ENCODE results near the gene CAND2. TPM values are rescaled to one million over a fixed set of nuclear protein-coding genes. Genes with fewer than 3 reads are reported as not detected.

Gene CAND2
- total RNA-seq, 1 experiment from 2014 or later = 8.2 TPM

DNA sequence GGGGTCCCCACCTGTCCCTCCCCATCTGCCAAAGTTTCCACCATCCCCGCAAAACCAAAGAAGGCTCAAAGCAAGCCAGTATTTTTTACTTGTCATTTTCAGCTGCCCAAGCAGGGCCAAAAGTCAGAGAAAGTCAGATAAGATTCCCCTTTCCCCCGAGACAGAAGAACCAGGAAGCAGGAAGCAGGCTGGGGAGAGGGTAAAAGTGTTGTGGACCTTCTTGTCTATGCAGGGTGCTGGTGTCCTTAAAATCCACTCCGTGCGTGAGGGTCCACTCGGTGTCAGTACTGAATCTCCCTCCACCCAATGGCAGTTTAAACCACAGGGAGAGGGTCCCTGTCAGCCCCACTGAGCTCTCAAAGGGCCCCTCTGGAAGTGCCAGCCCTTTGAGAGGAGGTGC, 65.1 kb downstream of the CAND2 start:
- CTCF ChIA-PET = no interaction called here
- DNase-seq (ENCODE audit: low spot score) = no peak
- Histone ChIP-seq H3K9me3 (ENCODE audit: low read depth, low read length, poor library complexity, severe bottlenecking) (no peaks in the 10 kb centered on the region), H3K4me1 (ENCODE audit: insufficient read depth, low read length, poor library complexity, severe bottlenecking) (no peaks in the 10 kb centered on the region), H3K36me3 (ENCODE audit: insufficient read depth, low read length, poor library complexity, severe bottlenecking) (no peaks in the 10 kb centered on the region), H3K4me3 (ENCODE audit: low read depth, low read length, poor library complexity, severe bottlenecking) (no peak overlapping the region), H3K27ac (ENCODE audit: low read depth, low read length, poor library complexity, severe bottlenecking) (no peak overlapping the region), H3K27me3 (replicated peaks; ENCODE audit: insufficient read depth, low read depth, low read length, poor library complexity) (no peaks in the 10 kb centered on the region)
- intact Hi-C loops (cut with micrococcal nuclease; ENCODE audit: unreplicated experiment) = no loop called here
- BruUV-seq (replicated peaks) = no TSS peak
- TF ChIP-seq, protein P1, sequence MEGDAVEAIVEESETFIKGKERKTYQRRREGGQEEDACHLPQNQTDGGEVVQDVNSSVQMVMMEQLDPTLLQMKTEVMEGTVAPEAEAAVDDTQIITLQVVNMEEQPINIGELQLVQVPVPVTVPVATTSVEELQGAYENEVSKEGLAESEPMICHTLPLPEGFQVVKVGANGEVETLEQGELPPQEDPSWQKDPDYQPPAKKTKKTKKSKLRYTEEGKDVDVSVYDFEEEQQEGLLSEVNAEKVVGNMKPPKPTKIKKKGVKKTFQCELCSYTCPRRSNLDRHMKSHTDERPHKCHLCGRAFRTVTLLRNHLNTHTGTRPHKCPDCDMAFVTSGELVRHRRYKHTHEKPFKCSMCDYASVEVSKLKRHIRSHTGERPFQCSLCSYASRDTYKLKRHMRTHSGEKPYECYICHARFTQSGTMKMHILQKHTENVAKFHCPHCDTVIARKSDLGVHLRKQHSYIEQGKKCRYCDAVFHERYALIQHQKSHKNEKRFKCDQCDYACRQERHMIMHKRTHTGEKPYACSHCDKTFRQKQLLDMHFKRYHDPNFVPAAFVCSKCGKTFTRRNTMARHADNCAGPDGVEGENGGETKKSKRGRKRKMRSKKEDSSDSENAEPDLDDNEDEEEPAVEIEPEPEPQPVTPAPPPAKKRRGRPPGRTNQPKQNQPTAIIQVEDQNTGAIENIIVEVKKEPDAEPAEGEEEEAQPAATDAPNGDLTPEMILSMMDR (conservative IDR thresholded peaks at IDR 0.05; ENCODE audit: low read depth, low read length) = no peak
- TF ChIP-seq EZH2 (IDR thresholded peaks at IDR 0.05; ENCODE audit: borderline replicate concordance, low read depth, low read length, poor library complexity, severe bottlenecking) = no peak
- POLR2A ChIA-PET (ENCODE audit: low non-redundant PET) = no interaction called here

DNA sequence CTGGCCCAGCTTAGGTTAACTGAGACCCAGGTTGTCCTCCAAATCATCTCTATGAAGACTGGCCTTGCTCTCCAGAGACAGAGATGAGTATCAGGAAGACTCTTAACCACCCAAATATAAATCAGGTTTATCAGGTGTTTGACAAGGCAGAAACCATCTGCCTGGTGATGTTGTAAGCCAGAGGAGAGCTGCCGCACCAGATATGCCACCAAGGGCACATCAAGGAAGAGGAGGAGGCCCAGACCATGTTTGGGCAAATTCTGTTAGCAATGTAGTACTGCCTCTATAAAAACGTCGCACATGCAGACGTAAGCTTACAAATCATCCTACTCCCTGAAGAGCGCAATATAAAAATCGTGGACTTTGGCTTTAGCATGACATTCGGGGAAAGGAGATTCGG, 65.9 kb downstream of the CAND2 start:
- ChIA-PET POLR2A (ENCODE audit: low non-redundant PET) (no interaction called here), CTCF (no interaction called here)
- no peak overlapping the region for H3K27ac ChIP-seq (ENCODE audit: low read depth, low read length, poor library complexity, severe bottlenecking)
- BruUV-seq (replicated peaks) = no TSS peak
- H3K36me3 ChIP-seq (ENCODE audit: insufficient read depth, low read length, poor library complexity, severe bottlenecking) = no peaks in the 10 kb centered on the region
- intact Hi-C loops (cut with micrococcal nuclease; ENCODE audit: unreplicated experiment) = no loop called here
- no peaks in the 10 kb centered on the region for H3K4me1 ChIP-seq (ENCODE audit: insufficient read depth, low read length, poor library complexity, severe bottlenecking)
- TF ChIP-seq EZH2 (IDR thresholded peaks at IDR 0.05; ENCODE audit: borderline replicate concordance, low read depth, low read length, poor library complexity, severe bottlenecking) = no peak
- TF ChIP-seq, protein P1 (conservative IDR thresholded peaks at IDR 0.05; ENCODE audit: low read depth, low read length) = no peak
- H3K4me3 ChIP-seq (ENCODE audit: low read depth, low read length, poor library complexity, severe bottlenecking) = no peak overlapping the region
- DNase-seq (ENCODE audit: low spot score) = no peak
- no peaks in the 10 kb centered on the region for H3K27me3 ChIP-seq (replicated peaks; ENCODE audit: insufficient read depth, low read depth, low read length, poor library complexity)
- H3K9me3 ChIP-seq (ENCODE audit: low read depth, low read length, poor library complexity, severe bottlenecking) = no peaks in the 10 kb centered on the region

GRCh38 chr3:12865271-12865670, 68.8 kb downstream of the CAND2 start:
- no peak for DNase-seq (ENCODE audit: low spot score)
- Histone ChIP-seq H3K36me3 (ENCODE audit: insufficient read depth, low read length, poor library complexity, severe bottlenecking) (no peaks in the 10 kb centered on the region), H3K9me3 (ENCODE audit: low read depth, low read length, poor library complexity, severe bottlenecking) (no peaks in the 10 kb centered on the region), H3K4me1 (ENCODE audit: insufficient read depth, low read length, poor library complexity, severe bottlenecking) (no peaks in the 10 kb centered on the region), H3K27me3 (replicated peaks; ENCODE audit: insufficient read depth, low read depth, low read length, poor library complexity) (no peaks in the 10 kb centered on the region), H3K4me3 (ENCODE audit: low read depth, low read length, poor library complexity, severe bottlenecking) (no peak overlapping the region), H3K27ac (ENCODE audit: low read depth, low read length, poor library complexity, severe bottlenecking) (no peak overlapping the region)
- intact Hi-C loops (cut with micrococcal nuclease; ENCODE audit: unreplicated experiment) = no loop called here
- POLR2A ChIA-PET (ENCODE audit: low non-redundant PET) = no interaction called here
- BruUV-seq (replicated peaks) = no TSS peak
- TF ChIP-seq EZH2 (IDR thresholded peaks at IDR 0.05; ENCODE audit: borderline replicate concordance, low read depth, low read length, poor library complexity, severe bottlenecking) = no peak
- TF ChIP-seq, protein P1 (conservative IDR thresholded peaks at IDR 0.05; ENCODE audit: low read depth, low read length) = no peak
- CTCF ChIA-PET = interaction anchor here (0.6 kb wide), 1 partner anchor 15 kb away, joined by 4 read pairs; no protein-coding TSS in a partner anchor
